ENCODE measurements around the gene EIF1AY. TPM values are rescaled to one million over a fixed set of nuclear protein-coding genes. Genes with fewer than 3 reads are reported as not detected.

EIF1AY gene
- total RNA-seq, 2 experiments from 2014 or later = 42.6 to 89.3 TPM

DNA sequence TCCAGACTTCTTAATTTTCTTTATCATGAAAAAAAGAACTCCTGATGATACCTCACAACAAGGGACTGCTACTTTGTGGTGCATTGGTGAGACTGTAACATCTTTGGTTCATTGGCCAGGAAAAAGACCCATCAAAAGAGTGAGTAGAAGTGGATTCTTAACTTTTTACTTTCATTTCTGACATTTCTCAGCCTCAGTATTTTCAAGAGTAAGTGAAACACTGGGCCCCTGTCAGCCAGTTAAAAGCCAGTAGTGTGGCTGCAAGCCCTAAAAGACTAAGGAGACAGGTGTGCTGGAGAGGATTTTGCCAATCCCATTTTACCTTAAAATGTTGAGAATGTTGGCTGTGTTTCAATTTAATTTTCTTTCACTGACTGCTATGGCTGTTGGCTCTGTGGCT, 36.6 kb upstream of the EIF1AY start:
- Histone ChIP-seq H3K9me3 (ENCODE audit: low read length) (no peaks in the 10 kb centered on the region), H2AFZ (ENCODE audit: low read length) (no peak overlapping the region), H3K4me2 (ENCODE audit: low read length) (no peak overlapping the region), H3K9me2 (ENCODE audit: insufficient read depth, low read length) (no peaks in the 10 kb centered on the region), H3K4me3 (ENCODE audit: low read depth, low read length, poor library complexity, severe bottlenecking) (no peak overlapping the region), H3K4me1 (ENCODE audit: insufficient read depth, low read length, poor library complexity, severe bottlenecking) (no peaks in the 10 kb centered on the region), H3K79me2 (ENCODE audit: insufficient read depth, low read depth, low read length) (no peaks in the 10 kb centered on the region), H3K36me3 (ENCODE audit: insufficient read depth, low read length) (no peaks in the 10 kb centered on the region), H3K27ac (ENCODE audit: low read depth, low read length, poor library complexity, severe bottlenecking) (no peak overlapping the region), H4K20me1 (ENCODE audit: insufficient read depth, low read length) (no peaks in the 10 kb centered on the region)
- POLR2A ChIA-PET = no interaction called here
- CTCF ChIA-PET (ENCODE audit: unreplicated experiment) = no interaction called here
- no peak for TF ChIP-seq EZH2phosphoT487 (IDR thresholded peaks at IDR 0.05; ENCODE audit: borderline replicate concordance, low read depth, low read length)
- TF ChIP-seq, protein P1, sequence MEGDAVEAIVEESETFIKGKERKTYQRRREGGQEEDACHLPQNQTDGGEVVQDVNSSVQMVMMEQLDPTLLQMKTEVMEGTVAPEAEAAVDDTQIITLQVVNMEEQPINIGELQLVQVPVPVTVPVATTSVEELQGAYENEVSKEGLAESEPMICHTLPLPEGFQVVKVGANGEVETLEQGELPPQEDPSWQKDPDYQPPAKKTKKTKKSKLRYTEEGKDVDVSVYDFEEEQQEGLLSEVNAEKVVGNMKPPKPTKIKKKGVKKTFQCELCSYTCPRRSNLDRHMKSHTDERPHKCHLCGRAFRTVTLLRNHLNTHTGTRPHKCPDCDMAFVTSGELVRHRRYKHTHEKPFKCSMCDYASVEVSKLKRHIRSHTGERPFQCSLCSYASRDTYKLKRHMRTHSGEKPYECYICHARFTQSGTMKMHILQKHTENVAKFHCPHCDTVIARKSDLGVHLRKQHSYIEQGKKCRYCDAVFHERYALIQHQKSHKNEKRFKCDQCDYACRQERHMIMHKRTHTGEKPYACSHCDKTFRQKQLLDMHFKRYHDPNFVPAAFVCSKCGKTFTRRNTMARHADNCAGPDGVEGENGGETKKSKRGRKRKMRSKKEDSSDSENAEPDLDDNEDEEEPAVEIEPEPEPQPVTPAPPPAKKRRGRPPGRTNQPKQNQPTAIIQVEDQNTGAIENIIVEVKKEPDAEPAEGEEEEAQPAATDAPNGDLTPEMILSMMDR (conservative IDR thresholded peaks at IDR 0.05; ENCODE audit: low read length) = no peak
- intact Hi-C loops (cut with micrococcal nuclease; ENCODE audit: unreplicated experiment) = no loop called here
- BruUV-seq (replicated peaks) = no TSS peak
- DNase-seq (ENCODE audit: low spot score) = no peak

DNA sequence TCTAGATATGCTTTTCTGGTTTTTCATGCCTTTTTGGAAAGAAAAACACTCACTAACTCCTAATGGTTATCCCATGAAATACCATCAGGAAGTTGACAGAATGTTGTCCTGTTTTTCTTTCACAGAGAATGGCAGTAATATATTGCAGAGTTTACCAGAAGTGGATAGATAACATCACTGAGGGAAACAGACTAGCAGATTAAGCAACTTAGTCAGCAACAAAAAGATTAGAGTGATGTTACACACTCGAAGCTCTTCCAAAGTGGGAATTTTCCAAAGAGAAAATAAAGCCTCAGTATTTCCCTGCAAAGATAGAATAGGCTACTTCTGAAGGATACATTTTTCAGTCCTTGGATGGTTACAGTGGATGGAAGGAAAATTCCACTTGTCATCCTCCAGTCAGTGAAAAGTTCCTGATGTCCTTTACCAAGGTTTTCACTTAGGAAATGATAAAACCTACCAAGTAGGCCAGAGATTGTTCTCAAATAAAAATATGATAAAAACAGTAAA, 31.1 kb upstream of the EIF1AY start:
- ChIA-PET CTCF (ENCODE audit: unreplicated experiment) (no interaction called here), POLR2A (no interaction called here)
- no peak overlapping the region for H3K27ac ChIP-seq (ENCODE audit: low read depth, low read length, poor library complexity, severe bottlenecking)
- no TSS peak for BruUV-seq (replicated peaks)
- no peak overlapping the region for H3K4me3 ChIP-seq (ENCODE audit: low read depth, low read length, poor library complexity, severe bottlenecking)
- intact Hi-C loops (cut with micrococcal nuclease; ENCODE audit: unreplicated experiment) = no loop called here
- no peaks in the 10 kb centered on the region for H4K20me1 ChIP-seq (ENCODE audit: insufficient read depth, low read length)
- no peak for DNase-seq (ENCODE audit: low spot score)
- no peak overlapping the region for H3K4me2 ChIP-seq (ENCODE audit: low read length)
- no peak overlapping the region for H2AFZ ChIP-seq (ENCODE audit: low read length)
- H3K9me3 ChIP-seq (ENCODE audit: low read length) = no peaks in the 10 kb centered on the region
- TF ChIP-seq, protein P1 (conservative IDR thresholded peaks at IDR 0.05; ENCODE audit: low read length) = no peak
- no peak for TF ChIP-seq EZH2phosphoT487 (IDR thresholded peaks at IDR 0.05; ENCODE audit: borderline replicate concordance, low read depth, low read length)
- H3K4me1 ChIP-seq (ENCODE audit: insufficient read depth, low read length, poor library complexity, severe bottlenecking) = no peaks in the 10 kb centered on the region
- H3K36me3 ChIP-seq (ENCODE audit: insufficient read depth, low read length) = no peaks in the 10 kb centered on the region
- H3K9me2 ChIP-seq (ENCODE audit: insufficient read depth, low read length) = no peaks in the 10 kb centered on the region
- H3K79me2 ChIP-seq (ENCODE audit: insufficient read depth, low read depth, low read length) = no peaks in the 10 kb centered on the region

DNA sequence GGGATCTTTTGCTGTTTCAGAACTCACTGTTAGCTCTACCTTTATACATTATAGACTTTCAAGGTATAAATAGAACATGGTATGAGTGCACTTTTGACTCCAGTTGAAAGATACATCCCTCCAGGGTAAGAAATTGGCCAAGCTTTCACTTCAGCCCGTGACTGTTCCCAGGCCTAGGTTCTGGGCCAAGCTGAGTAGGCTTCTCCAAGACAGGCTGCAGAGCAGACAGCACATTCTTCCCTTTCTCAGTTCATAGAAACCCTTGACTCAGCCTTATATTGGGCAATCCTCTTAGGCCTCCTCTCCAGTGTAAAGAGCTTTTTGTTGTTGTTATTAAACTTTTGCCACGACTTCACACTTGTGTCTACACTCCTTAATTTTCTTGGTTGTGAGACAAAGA, 29.5 kb upstream of the EIF1AY start:
- Histone ChIP-seq H3K9me2 (ENCODE audit: insufficient read depth, low read length) (no peaks in the 10 kb centered on the region), H3K4me1 (ENCODE audit: insufficient read depth, low read length, poor library complexity, severe bottlenecking) (no peaks in the 10 kb centered on the region), H3K79me2 (ENCODE audit: insufficient read depth, low read depth, low read length) (no peaks in the 10 kb centered on the region), H3K4me2 (ENCODE audit: low read length) (no peak overlapping the region), H4K20me1 (ENCODE audit: insufficient read depth, low read length) (no peaks in the 10 kb centered on the region), H3K4me3 (ENCODE audit: low read depth, low read length, poor library complexity, severe bottlenecking) (no peak overlapping the region), H3K27ac (ENCODE audit: low read depth, low read length, poor library complexity, severe bottlenecking) (no peak overlapping the region), H2AFZ (ENCODE audit: low read length) (no peak overlapping the region), H3K9me3 (ENCODE audit: low read length) (no peaks in the 10 kb centered on the region), H3K36me3 (ENCODE audit: insufficient read depth, low read length) (no peaks in the 10 kb centered on the region)
- CTCF ChIA-PET (ENCODE audit: unreplicated experiment) = no interaction called here
- no TSS peak for BruUV-seq (replicated peaks)
- POLR2A ChIA-PET = no interaction called here
- no peak for TF ChIP-seq EZH2phosphoT487 (IDR thresholded peaks at IDR 0.05; ENCODE audit: borderline replicate concordance, low read depth, low read length)
- TF ChIP-seq, protein P1 (conservative IDR thresholded peaks at IDR 0.05; ENCODE audit: low read length) = no peak
- no peak for DNase-seq (ENCODE audit: low spot score)
- intact Hi-C loops (cut with micrococcal nuclease; ENCODE audit: unreplicated experiment) = no loop called here
